Measurements from ENCODE around the gene AFAP1.

The AFAP1 gene

GRCh38 chr4:7710126-7710525 is 229.5 kb downstream of the AFAP1 start:
- Mint-ChIP-seq H3K9me3 (ENCODE audit: low read depth) (no peaks in the 10 kb centered on the region), H3K4me1 (ENCODE audit: low read depth) (no peaks in the 10 kb centered on the region)

GRCh38 chr4:7709431-7709830 is 230.2 kb downstream of the AFAP1 start:
- no peak overlapping the region for H3K27ac Mint-ChIP-seq
- H3K27me3 Mint-ChIP-seq = no peaks in the 10 kb centered on the region
- H3K36me3 Mint-ChIP-seq = no peaks in the 10 kb centered on the region
- H3K4me3 Mint-ChIP-seq = no peak overlapping the region
- H3K4me1 Mint-ChIP-seq (ENCODE audit: low read depth) = no peaks in the 10 kb centered on the region
- no peaks in the 10 kb centered on the region for H3K9me3 Mint-ChIP-seq (ENCODE audit: low read depth)

More at GRCh38 chr4:7710126-7710525, 229.5 kb downstream of the AFAP1 start:
- H3K4me3 Mint-ChIP-seq = no peak overlapping the region
- no peaks in the 10 kb centered on the region for H3K27me3 Mint-ChIP-seq
- no peak overlapping the region for H3K27ac Mint-ChIP-seq
- H3K36me3 Mint-ChIP-seq = no peaks in the 10 kb centered on the region

GRCh38 chr4:7708981-7709380 is 230.7 kb downstream of the AFAP1 start:
- Mint-ChIP-seq H3K9me3 (ENCODE audit: low read depth) (no peaks in the 10 kb centered on the region), H3K27me3 (no peaks in the 10 kb centered on the region), H3K27ac (no peak overlapping the region), H3K36me3 (no peaks in the 10 kb centered on the region), H3K4me1 (ENCODE audit: low read depth) (no peaks in the 10 kb centered on the region), H3K4me3 (no peak overlapping the region)

All from activated naive CD8-positive, alpha-beta T cell (primary cell).